ENCODE data around the gene THBS3.
"Not testable (repeated sequence)": the region's sequence is repeated elsewhere in the genome, so short reads cannot be mapped to it uniquely, and the experiment has no call there.

The THBS3 gene

GRCh38 chr1:155250246-155250632 lies 42.5 kb upstream of the THBS3 start:
- Histone ChIP-seq H3K27ac (ENCODE audit: low read depth, low read length, severe bottlenecking) (no peak overlapping the region), H3K4me1 (ENCODE audit: control insufficient read depth, insufficient read depth, low read length, poor library complexity, severe bottlenecking) (peaks cover 28% of the 10 kb centered on the region), H3K9me3 (ENCODE audit: control insufficient read depth, low read length) (no peaks in the 10 kb centered on the region), H3K36me3 (ENCODE audit: control insufficient read depth, insufficient read depth, low read length) (peaks cover 57% of the 10 kb centered on the region), H3K4me3 (ENCODE audit: extremely low read depth, insufficient read depth, low read length, poor library complexity, severe bottlenecking) (no peak overlapping the region)
- 57 to 72% methylated on average over 24 to 25 of the region's 28 CpGs for WGBS, 2 experiments (ENCODE audit: insufficient coverage in 2 of 2)

- WGBS, 2 experiments (ENCODE audit: insufficient coverage in 2 of 2): 92 to 94% methylated on average over 23 to 26 of the region's 26 CpGs
- peaks cover 19% of the 10 kb centered on the region for H3K4me1 ChIP-seq (ENCODE audit: control insufficient read depth, insufficient read depth, low read length, poor library complexity, severe bottlenecking)
- H3K9me3 ChIP-seq (ENCODE audit: control insufficient read depth, low read length): no peaks in the 10 kb centered on the region
- H3K36me3 ChIP-seq (ENCODE audit: control insufficient read depth, insufficient read depth, low read length): peaks cover 54% of the 10 kb centered on the region
- H3K4me3 ChIP-seq (ENCODE audit: extremely low read depth, insufficient read depth, low read length, poor library complexity, severe bottlenecking): no peak overlapping the region
- H3K27ac ChIP-seq (ENCODE audit: low read depth, low read length, severe bottlenecking): no peak overlapping the region
Measured at GRCh38 chr1:155247667-155248553, 40.2 kb upstream of the THBS3 start.

- Histone ChIP-seq H3K4me1 (ENCODE audit: control insufficient read depth, insufficient read depth, low read length, poor library complexity, severe bottlenecking) (peaks cover 22% of the 10 kb centered on the region), H3K36me3 (ENCODE audit: control insufficient read depth, insufficient read depth, low read length) (peaks cover 52% of the 10 kb centered on the region)
- WGBS, 2 experiments (ENCODE audit: insufficient coverage in 2 of 2): 100% methylated on average over 3 of the region's 3 CpGs; no CpG with 5 or more reads in 1 of the 2 experiments
- H3K27ac ChIP-seq (ENCODE audit: low read depth, low read length, severe bottlenecking); H3K4me3 ChIP-seq (ENCODE audit: extremely low read depth, insufficient read depth, low read length, poor library complexity, severe bottlenecking); H3K9me3 ChIP-seq (ENCODE audit: control insufficient read depth, low read length): not testable (repeated sequence)
Measured at GRCh38 chr1:155246796-155247195, 39.1 kb upstream of the THBS3 start.

GRCh38 chr1:155245163-155245524 lies 37.4 kb upstream of the THBS3 start:
- Histone ChIP-seq H3K4me3 (ENCODE audit: extremely low read depth, insufficient read depth, low read length, poor library complexity, severe bottlenecking) (peak overlapping the region; percentile 64), H3K9me3 (ENCODE audit: control insufficient read depth, low read length) (no peaks in the 10 kb centered on the region), H3K4me1 (ENCODE audit: control insufficient read depth, insufficient read depth, low read length, poor library complexity, severe bottlenecking) (peaks cover 11% of the 10 kb centered on the region), H3K27ac (ENCODE audit: low read depth, low read length, severe bottlenecking) (peak overlapping the region; percentile 90), H3K36me3 (ENCODE audit: control insufficient read depth, insufficient read depth, low read length) (peaks cover 40% of the 10 kb centered on the region)
- WGBS, 2 experiments (ENCODE audit: insufficient coverage in 2 of 2): 71 to 81% methylated on average over 6 to 7 of the region's 8 CpGs

- Histone ChIP-seq H3K4me3 (ENCODE audit: extremely low read depth, insufficient read depth, low read length, poor library complexity, severe bottlenecking) (peak overlapping the region; percentile 64), H3K36me3 (ENCODE audit: control insufficient read depth, insufficient read depth, low read length) (peaks cover 34% of the 10 kb centered on the region), H3K9me3 (ENCODE audit: control insufficient read depth, low read length) (no peaks in the 10 kb centered on the region), H3K4me1 (ENCODE audit: control insufficient read depth, insufficient read depth, low read length, poor library complexity, severe bottlenecking) (peaks cover 11% of the 10 kb centered on the region), H3K27ac (ENCODE audit: low read depth, low read length, severe bottlenecking) (peak overlapping the region; percentile 90)
- 0 to 1% methylated on average over 36 to 45 of the region's 53 CpGs for WGBS, 2 experiments (ENCODE audit: insufficient coverage in 2 of 2)
Measured at GRCh38 chr1:155244368-155245162, 36.9 kb upstream of the THBS3 start.

GRCh38 chr1:155242805-155243358 lies 35.2 kb upstream of the THBS3 start:
- Histone ChIP-seq H3K9me3 (ENCODE audit: control insufficient read depth, low read length) (no peaks in the 10 kb centered on the region), H3K36me3 (ENCODE audit: control insufficient read depth, insufficient read depth, low read length) (peaks cover 23% of the 10 kb centered on the region), H3K4me3 (ENCODE audit: extremely low read depth, insufficient read depth, low read length, poor library complexity, severe bottlenecking) (peak overlapping the region; percentile 64), H3K4me1 (ENCODE audit: control insufficient read depth, insufficient read depth, low read length, poor library complexity, severe bottlenecking) (peaks cover 11% of the 10 kb centered on the region), H3K27ac (ENCODE audit: low read depth, low read length, severe bottlenecking) (peak overlapping the region; percentile 66)
- WGBS, 2 experiments (ENCODE audit: insufficient coverage in 2 of 2): 100% methylated on average over 2 of the region's 3 CpGs; no CpG with 5 or more reads in 1 of the 2 experiments

- 73 to 86% methylated on average over 3 of the region's 4 CpGs for WGBS, 2 experiments (ENCODE audit: insufficient coverage in 2 of 2)
- H3K4me3 ChIP-seq (ENCODE audit: extremely low read depth, insufficient read depth, low read length, poor library complexity, severe bottlenecking): no peak overlapping the region
- H3K9me3 ChIP-seq (ENCODE audit: control insufficient read depth, low read length): no peaks in the 10 kb centered on the region
- H3K36me3 ChIP-seq (ENCODE audit: control insufficient read depth, insufficient read depth, low read length): peaks cover 21% of the 10 kb centered on the region
- H3K4me1 ChIP-seq (ENCODE audit: control insufficient read depth, insufficient read depth, low read length, poor library complexity, severe bottlenecking): peaks cover 11% of the 10 kb centered on the region
- H3K27ac ChIP-seq (ENCODE audit: low read depth, low read length, severe bottlenecking): no peak overlapping the region
Measured at GRCh38 chr1:155241841-155242264, 34.2 kb upstream of the THBS3 start.

- H3K9me3 ChIP-seq (ENCODE audit: control insufficient read depth, low read length): no peaks in the 10 kb centered on the region
- WGBS, 2 experiments (ENCODE audit: insufficient coverage in 2 of 2): 22 to 23% methylated on average over 4 of the region's 4 CpGs
- H3K4me1 ChIP-seq (ENCODE audit: control insufficient read depth, insufficient read depth, low read length, poor library complexity, severe bottlenecking): peaks cover 11% of the 10 kb centered on the region
- H3K4me3 ChIP-seq (ENCODE audit: extremely low read depth, insufficient read depth, low read length, poor library complexity, severe bottlenecking): peak overlapping the region; percentile 33
- H3K36me3 ChIP-seq (ENCODE audit: control insufficient read depth, insufficient read depth, low read length): peaks cover 22% of the 10 kb centered on the region
- H3K27ac ChIP-seq (ENCODE audit: low read depth, low read length, severe bottlenecking): peak overlapping the region; percentile 57
Measured at GRCh38 chr1:155241069-155241679, 33.5 kb upstream of the THBS3 start.

- Histone ChIP-seq H3K4me3 (ENCODE audit: extremely low read depth, insufficient read depth, low read length, poor library complexity, severe bottlenecking) (no peak overlapping the region), H3K9me3 (ENCODE audit: control insufficient read depth, low read length) (no peaks in the 10 kb centered on the region), H3K4me1 (ENCODE audit: control insufficient read depth, insufficient read depth, low read length, poor library complexity, severe bottlenecking) (peaks cover 6% of the 10 kb centered on the region), H3K36me3 (ENCODE audit: control insufficient read depth, insufficient read depth, low read length) (peaks cover 23% of the 10 kb centered on the region), H3K27ac (ENCODE audit: low read depth, low read length, severe bottlenecking) (no peak overlapping the region)
- WGBS, 2 experiments (ENCODE audit: insufficient coverage in 2 of 2): 95 to 100% methylated on average over 3 of the region's 5 CpGs
Measured at GRCh38 chr1:155236451-155236850, 28.8 kb upstream of the THBS3 start.

GRCh38 chr1:155235375-155235774 lies 27.7 kb upstream of the THBS3 start:
- not testable (repeated sequence) for H3K4me1 ChIP-seq (ENCODE audit: control insufficient read depth, insufficient read depth, low read length, poor library complexity, severe bottlenecking); H3K4me3 ChIP-seq (ENCODE audit: extremely low read depth, insufficient read depth, low read length, poor library complexity, severe bottlenecking); H3K27ac ChIP-seq (ENCODE audit: low read depth, low read length, severe bottlenecking); H3K9me3 ChIP-seq (ENCODE audit: control insufficient read depth, low read length)
- peaks cover 23% of the 10 kb centered on the region for H3K36me3 ChIP-seq (ENCODE audit: control insufficient read depth, insufficient read depth, low read length)
- WGBS, 2 experiments (ENCODE audit: insufficient coverage in 2 of 2): 87 to 95% methylated on average over 3 to 4 of the region's 9 CpGs
